ENCODE results near the gene IGLON5.

IGLON5 gene

GRCh38 chr19:51341976-51342580, 30.6 kb downstream of the IGLON5 start, which contains the start of gene VSIG10L:
VSIG10L (minus strand) TSS chr19:51342139; CDS start chr19:51342124, 15 bp downstream.
- no peak for DNase-seq (ENCODE audit: low read depth)
- no peak within 1 kb of the TSS for H3K4me3 ChIP-seq (ENCODE audit: low read depth, low read length)
- no peak for TF ChIP-seq CTCF (conservative IDR thresholded peaks at IDR 0.05; ENCODE audit: low read depth, low read length)

GRCh38 chr19:51342631-51343569, 31.5 kb downstream of the IGLON5 start:
- no peak for DNase-seq (ENCODE audit: low read depth)
- no peak for TF ChIP-seq CTCF (conservative IDR thresholded peaks at IDR 0.05; ENCODE audit: low read depth, low read length)
- H3K4me3 ChIP-seq (ENCODE audit: low read depth, low read length), result no peak overlapping the region

- no peak for DNase-seq (ENCODE audit: low read depth)
- no peak for TF ChIP-seq CTCF (conservative IDR thresholded peaks at IDR 0.05; ENCODE audit: low read depth, low read length)
- H3K4me3 ChIP-seq (ENCODE audit: low read depth, low read length), result no peak overlapping the region
These were observed 33.7 kb downstream of the IGLON5 start for GRCh38 chr19:51345076-51345620.

- H3K4me3 ChIP-seq (ENCODE audit: low read depth, low read length), result no peak overlapping the region
- TF ChIP-seq CTCF (conservative IDR thresholded peaks at IDR 0.05; ENCODE audit: low read depth, low read length), result no peak
- no peak for DNase-seq (ENCODE audit: low read depth)
These were observed 35.3 kb downstream of the IGLON5 start for GRCh38 chr19:51346742-51347141.

GRCh38 chr19:51347209-51347928, 35.9 kb downstream of the IGLON5 start:
- TF ChIP-seq CTCF (conservative IDR thresholded peaks at IDR 0.05; ENCODE audit: low read depth, low read length), result no peak
- DNase-seq (ENCODE audit: low read depth), result no peak
- no peak overlapping the region for H3K4me3 ChIP-seq (ENCODE audit: low read depth, low read length)

GRCh38 chr19:51351266-51351990, 40.0 kb downstream of the IGLON5 start:
- H3K4me3 ChIP-seq (ENCODE audit: low read depth, low read length), result no peak overlapping the region
- no peak for TF ChIP-seq CTCF (conservative IDR thresholded peaks at IDR 0.05; ENCODE audit: low read depth, low read length)
- DNase-seq (ENCODE audit: low read depth), result no peak

All from choroid plexus epithelial cell (primary cell).